Measurements from ENCODE around the gene KCNIP4.

The KCNIP4 gene

DNA sequence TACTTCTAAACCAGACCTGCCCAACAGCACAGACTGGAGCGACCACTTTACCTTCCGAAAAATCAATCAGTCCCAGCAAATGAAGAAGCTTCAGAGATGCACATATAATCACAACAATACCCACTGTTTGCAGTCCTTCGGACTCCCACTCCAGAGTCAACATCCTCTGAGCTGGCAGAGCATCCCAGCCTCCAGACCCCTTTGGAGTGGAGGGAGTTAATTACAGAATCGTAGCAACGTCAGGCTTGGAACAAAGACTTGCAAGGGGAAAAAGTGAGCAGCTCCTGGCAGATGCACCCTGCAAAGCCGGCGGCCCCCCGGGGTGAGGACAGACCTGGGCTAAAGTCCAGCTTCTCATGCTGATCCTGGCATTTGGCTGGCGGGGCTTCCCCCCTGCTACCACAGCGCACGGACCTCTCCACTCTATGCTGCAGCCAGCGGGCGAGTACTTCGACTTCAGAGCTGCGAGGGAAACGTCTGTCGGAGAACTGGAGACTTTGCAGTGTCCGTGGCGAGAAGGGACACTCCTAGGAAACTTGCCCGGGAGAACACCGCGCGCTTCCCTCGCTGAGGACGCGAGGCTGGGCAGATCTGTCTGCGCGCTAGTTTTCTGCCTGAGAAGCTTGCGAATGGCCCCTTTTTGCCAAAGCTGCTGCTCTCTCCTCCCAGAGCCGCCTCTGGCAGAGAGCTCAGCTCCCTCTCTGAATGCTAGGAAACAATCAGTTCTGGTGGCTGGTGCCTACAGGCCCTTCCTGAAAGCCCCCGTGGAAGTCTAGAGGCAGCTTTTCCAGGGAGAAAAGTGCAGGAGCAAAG, 964.6 kb downstream of the KCNIP4 start:
- no peak for TF ChIP-seq SPI1 (IDR thresholded peaks at IDR 0.05; ENCODE audit: borderline replicate concordance, low read depth)
- TF ChIP-seq POLR2AphosphoS5 (IDR thresholded peaks at IDR 0.05; ENCODE audit: low read depth), result no peak
- no peak for TF ChIP-seq GABPA (IDR thresholded peaks at IDR 0.05; ENCODE audit: low read depth)
- TF ChIP-seq, protein P1, sequence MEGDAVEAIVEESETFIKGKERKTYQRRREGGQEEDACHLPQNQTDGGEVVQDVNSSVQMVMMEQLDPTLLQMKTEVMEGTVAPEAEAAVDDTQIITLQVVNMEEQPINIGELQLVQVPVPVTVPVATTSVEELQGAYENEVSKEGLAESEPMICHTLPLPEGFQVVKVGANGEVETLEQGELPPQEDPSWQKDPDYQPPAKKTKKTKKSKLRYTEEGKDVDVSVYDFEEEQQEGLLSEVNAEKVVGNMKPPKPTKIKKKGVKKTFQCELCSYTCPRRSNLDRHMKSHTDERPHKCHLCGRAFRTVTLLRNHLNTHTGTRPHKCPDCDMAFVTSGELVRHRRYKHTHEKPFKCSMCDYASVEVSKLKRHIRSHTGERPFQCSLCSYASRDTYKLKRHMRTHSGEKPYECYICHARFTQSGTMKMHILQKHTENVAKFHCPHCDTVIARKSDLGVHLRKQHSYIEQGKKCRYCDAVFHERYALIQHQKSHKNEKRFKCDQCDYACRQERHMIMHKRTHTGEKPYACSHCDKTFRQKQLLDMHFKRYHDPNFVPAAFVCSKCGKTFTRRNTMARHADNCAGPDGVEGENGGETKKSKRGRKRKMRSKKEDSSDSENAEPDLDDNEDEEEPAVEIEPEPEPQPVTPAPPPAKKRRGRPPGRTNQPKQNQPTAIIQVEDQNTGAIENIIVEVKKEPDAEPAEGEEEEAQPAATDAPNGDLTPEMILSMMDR (IDR thresholded peaks at IDR 0.05; ENCODE audit: insufficient read depth, low read length), result no peak
- TF ChIP-seq, protein P2, sequence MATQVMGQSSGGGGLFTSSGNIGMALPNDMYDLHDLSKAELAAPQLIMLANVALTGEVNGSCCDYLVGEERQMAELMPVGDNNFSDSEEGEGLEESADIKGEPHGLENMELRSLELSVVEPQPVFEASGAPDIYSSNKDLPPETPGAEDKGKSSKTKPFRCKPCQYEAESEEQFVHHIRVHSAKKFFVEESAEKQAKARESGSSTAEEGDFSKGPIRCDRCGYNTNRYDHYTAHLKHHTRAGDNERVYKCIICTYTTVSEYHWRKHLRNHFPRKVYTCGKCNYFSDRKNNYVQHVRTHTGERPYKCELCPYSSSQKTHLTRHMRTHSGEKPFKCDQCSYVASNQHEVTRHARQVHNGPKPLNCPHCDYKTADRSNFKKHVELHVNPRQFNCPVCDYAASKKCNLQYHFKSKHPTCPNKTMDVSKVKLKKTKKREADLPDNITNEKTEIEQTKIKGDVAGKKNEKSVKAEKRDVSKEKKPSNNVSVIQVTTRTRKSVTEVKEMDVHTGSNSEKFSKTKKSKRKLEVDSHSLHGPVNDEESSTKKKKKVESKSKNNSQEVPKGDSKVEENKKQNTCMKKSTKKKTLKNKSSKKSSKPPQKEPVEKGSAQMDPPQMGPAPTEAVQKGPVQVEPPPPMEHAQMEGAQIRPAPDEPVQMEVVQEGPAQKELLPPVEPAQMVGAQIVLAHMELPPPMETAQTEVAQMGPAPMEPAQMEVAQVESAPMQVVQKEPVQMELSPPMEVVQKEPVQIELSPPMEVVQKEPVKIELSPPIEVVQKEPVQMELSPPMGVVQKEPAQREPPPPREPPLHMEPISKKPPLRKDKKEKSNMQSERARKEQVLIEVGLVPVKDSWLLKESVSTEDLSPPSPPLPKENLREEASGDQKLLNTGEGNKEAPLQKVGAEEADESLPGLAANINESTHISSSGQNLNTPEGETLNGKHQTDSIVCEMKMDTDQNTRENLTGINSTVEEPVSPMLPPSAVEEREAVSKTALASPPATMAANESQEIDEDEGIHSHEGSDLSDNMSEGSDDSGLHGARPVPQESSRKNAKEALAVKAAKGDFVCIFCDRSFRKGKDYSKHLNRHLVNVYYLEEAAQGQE (IDR thresholded peaks at IDR 0.05; ENCODE audit: insufficient replicate concordance, low read depth), result no peak
- no peak for DNase-seq (ENCODE audit: low read depth in 1 of 2, low spot score in 1 of 2)
- Histone ChIP-seq H3K4me3 (replicated peaks; ENCODE audit: insufficient read depth, low read length) (no peak overlapping the region), H3K27me3 (ENCODE audit: insufficient read depth, poor library complexity, severe bottlenecking) (no peaks in the 10 kb centered on the region), H3K27ac (replicated peaks) (no peak overlapping the region)

DNA sequence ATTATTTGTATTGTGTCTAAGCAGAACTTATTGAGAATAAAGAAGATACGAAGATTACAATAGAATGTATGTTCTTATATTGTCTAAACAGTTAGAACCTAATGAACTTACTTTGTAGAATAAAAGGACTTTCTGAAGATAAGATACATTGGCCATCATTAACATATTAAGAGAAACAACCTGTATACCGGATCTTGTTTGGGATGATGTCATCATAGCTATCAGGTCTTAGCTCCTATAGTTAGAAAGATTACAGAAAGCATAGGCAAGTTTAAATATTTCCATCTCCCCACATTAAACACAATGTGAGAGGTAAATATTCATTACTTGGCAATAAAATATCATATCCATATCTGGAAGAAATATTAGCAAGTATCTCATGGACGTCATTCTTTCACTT, 966.0 kb downstream of the KCNIP4 start:
- DNase-seq (ENCODE audit: low read depth in 1 of 2, low spot score in 1 of 2), result no peak
- TF ChIP-seq GABPA (IDR thresholded peaks at IDR 0.05; ENCODE audit: low read depth), result no peak
- no peak for TF ChIP-seq SPI1 (IDR thresholded peaks at IDR 0.05; ENCODE audit: borderline replicate concordance, low read depth)
- no peak for TF ChIP-seq POLR2AphosphoS5 (IDR thresholded peaks at IDR 0.05; ENCODE audit: low read depth)
- TF ChIP-seq, protein P2 (IDR thresholded peaks at IDR 0.05; ENCODE audit: insufficient replicate concordance, low read depth), result no peak
- TF ChIP-seq, protein P1 (IDR thresholded peaks at IDR 0.05; ENCODE audit: insufficient read depth, low read length), result no peak
- H3K27me3 ChIP-seq (ENCODE audit: insufficient read depth, poor library complexity, severe bottlenecking), result no peaks in the 10 kb centered on the region
- H3K4me3 ChIP-seq (replicated peaks; ENCODE audit: insufficient read depth, low read length), result no peak overlapping the region
- no peak overlapping the region for H3K27ac ChIP-seq (replicated peaks)

DNA sequence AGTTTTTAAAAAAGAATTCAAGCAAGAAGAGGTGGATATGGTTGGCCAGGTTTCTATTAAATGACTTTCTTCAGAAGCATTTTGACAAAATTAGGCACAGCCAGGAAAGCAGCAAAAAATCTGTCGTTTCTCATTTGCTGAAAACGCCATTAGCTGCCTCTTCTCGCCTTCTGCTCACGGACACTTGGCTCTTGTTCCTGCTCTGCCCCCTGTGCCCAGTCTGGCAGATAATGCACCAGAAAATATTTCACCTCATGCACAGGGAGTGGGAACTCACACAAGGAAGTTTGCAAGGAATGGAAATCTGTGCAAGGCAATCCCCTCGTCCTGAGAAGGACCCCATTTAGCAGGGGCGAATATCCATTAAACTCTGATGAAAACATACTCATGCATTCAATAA, 988.3 kb downstream of the KCNIP4 start:
- no peak overlapping the region for H3K27ac ChIP-seq (replicated peaks)
- no peaks in the 10 kb centered on the region for H3K27me3 ChIP-seq (ENCODE audit: insufficient read depth, poor library complexity, severe bottlenecking)
- no peak overlapping the region for H3K4me3 ChIP-seq (replicated peaks; ENCODE audit: insufficient read depth, low read length)
- no peak for DNase-seq (ENCODE audit: low read depth in 1 of 2, low spot score in 1 of 2)
- TF ChIP-seq GABPA (IDR thresholded peaks at IDR 0.05; ENCODE audit: low read depth), result no peak
- no peak for TF ChIP-seq SPI1 (IDR thresholded peaks at IDR 0.05; ENCODE audit: borderline replicate concordance, low read depth)
- TF ChIP-seq, protein P2 (IDR thresholded peaks at IDR 0.05; ENCODE audit: insufficient replicate concordance, low read depth), result no peak
- TF ChIP-seq, protein P1 (IDR thresholded peaks at IDR 0.05; ENCODE audit: insufficient read depth, low read length), result no peak
- TF ChIP-seq POLR2AphosphoS5 (IDR thresholded peaks at IDR 0.05; ENCODE audit: low read depth), result no peak

Data from HL-60 (cell line).